ENCODE data around the gene ZDHHC7. TPM values are rescaled to one million over a fixed set of nuclear protein-coding genes. Genes with fewer than 3 reads are reported as not detected.

ZDHHC7 gene
- total RNA-seq, 1 donor from 2014 or later = 68.7 TPM

DNA sequence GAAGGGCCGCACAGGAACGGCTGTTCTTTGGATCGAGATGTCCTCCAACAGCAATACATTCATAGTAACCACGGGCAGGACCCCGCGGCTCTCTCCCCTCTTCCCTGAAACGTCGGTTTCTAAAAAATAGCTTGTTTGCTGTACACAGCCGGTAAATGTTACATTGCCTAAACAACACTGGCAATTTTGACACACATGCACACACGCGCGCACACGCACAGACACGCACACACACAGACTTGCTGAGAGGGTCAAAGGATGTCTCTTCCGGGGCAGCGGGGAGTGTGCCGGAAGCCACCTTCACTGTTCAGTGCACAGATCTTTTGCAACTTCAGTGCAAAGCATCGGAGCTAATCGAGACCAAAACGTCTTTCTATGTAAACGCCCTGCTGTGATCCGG, 35.8 kb downstream of the ZDHHC7 start:
- TF ChIP-seq, protein P1, sequence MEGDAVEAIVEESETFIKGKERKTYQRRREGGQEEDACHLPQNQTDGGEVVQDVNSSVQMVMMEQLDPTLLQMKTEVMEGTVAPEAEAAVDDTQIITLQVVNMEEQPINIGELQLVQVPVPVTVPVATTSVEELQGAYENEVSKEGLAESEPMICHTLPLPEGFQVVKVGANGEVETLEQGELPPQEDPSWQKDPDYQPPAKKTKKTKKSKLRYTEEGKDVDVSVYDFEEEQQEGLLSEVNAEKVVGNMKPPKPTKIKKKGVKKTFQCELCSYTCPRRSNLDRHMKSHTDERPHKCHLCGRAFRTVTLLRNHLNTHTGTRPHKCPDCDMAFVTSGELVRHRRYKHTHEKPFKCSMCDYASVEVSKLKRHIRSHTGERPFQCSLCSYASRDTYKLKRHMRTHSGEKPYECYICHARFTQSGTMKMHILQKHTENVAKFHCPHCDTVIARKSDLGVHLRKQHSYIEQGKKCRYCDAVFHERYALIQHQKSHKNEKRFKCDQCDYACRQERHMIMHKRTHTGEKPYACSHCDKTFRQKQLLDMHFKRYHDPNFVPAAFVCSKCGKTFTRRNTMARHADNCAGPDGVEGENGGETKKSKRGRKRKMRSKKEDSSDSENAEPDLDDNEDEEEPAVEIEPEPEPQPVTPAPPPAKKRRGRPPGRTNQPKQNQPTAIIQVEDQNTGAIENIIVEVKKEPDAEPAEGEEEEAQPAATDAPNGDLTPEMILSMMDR (IDR thresholded peaks at IDR 0.05; ENCODE audit: insufficient read depth, low read length, severe bottlenecking) = no peak
- no peak for DNase-seq (ENCODE audit: low read depth)
- H3K4me3 ChIP-seq (ENCODE audit: low read depth, low read length) = no peak overlapping the region
- no peaks in the 10 kb centered on the region for H3K27me3 ChIP-seq (ENCODE audit: control insufficient read depth, insufficient read depth, low read length)
- H3K36me3 ChIP-seq (ENCODE audit: control insufficient read depth, insufficient read depth, low read length) = peaks cover 26% of the 10 kb centered on the region
- FAIRE-seq = no peak

GRCh38 chr16:84975066-84975465, 36.3 kb downstream of the ZDHHC7 start:
- FAIRE-seq (no peak), DNase-seq (ENCODE audit: low read depth) (no peak)
- TF ChIP-seq, protein P1 (IDR thresholded peaks at IDR 0.05; ENCODE audit: insufficient read depth, low read length, severe bottlenecking) = no peak
- Histone ChIP-seq H3K36me3 (ENCODE audit: control insufficient read depth, insufficient read depth, low read length) (peaks cover 26% of the 10 kb centered on the region), H3K4me3 (ENCODE audit: low read depth, low read length) (no peak overlapping the region), H3K27me3 (ENCODE audit: control insufficient read depth, insufficient read depth, low read length) (no peaks in the 10 kb centered on the region)

DNA sequence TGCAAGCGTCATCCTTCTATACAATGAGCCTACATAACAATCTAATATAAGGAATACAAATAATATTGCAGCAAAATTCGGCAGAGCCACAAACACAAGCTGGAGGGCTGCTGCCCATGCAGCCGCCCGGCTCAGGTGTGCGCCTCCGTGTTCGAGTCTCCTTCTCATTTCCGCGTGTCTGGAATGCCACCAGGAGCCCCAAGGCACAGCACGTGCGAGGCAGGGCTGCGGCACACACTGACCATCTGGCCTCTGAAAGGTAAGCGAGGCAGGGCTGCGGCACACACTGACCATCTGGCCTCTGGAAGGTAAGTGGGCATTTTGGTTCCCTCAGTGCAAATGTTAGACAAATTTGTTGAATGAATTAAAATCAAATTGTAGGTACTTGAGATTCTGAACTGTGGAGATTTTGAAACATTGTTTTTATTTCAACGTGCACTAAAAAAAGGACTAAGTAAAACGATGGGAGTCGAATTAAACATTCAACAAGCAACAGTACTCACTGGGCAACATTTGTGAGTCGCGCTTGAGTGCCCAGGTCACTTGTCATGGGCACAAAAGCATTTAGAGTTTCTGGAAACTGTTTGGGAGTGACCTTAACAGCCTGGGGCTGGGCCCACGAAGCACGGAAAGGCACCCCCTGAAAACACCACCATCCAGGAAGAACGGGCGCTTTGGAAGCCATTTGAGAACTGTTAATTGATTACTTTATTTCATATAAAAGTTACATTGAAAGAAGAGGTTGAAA, 37.4 kb downstream of the ZDHHC7 start:
- FAIRE-seq = no peak
- peaks cover 26% of the 10 kb centered on the region for H3K36me3 ChIP-seq (ENCODE audit: control insufficient read depth, insufficient read depth, low read length)
- H3K4me3 ChIP-seq (ENCODE audit: low read depth, low read length) = no peak overlapping the region
- H3K27me3 ChIP-seq (ENCODE audit: control insufficient read depth, insufficient read depth, low read length) = no peaks in the 10 kb centered on the region
- DNase-seq (ENCODE audit: low read depth) = no peak
- TF ChIP-seq, protein P1 (IDR thresholded peaks at IDR 0.05; ENCODE audit: insufficient read depth, low read length, severe bottlenecking) = no peak

DNA sequence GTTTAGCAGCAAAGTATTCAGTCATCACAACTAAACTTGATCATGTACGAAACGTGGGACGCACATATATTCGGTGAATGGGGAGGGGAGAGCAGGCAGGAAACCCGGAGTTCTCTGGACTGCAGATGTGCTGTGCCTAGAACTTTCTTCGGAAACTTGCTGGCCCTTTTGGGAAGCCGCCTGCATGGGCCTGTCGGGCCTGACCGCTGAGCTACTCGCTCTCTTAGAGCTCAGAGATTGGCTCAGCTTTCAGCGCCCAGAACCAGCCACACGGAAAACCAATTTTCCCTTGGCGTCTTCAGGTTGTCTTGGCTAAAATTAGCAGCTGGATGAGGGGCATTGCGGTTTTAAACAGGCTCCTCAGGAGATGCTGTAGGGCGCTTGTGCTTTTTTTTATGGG, 38.1 kb downstream of the ZDHHC7 start:
- DNase-seq (ENCODE audit: low read depth) = no peak
- H3K27me3 ChIP-seq (ENCODE audit: control insufficient read depth, insufficient read depth, low read length) = no peaks in the 10 kb centered on the region
- H3K36me3 ChIP-seq (ENCODE audit: control insufficient read depth, insufficient read depth, low read length) = peaks cover 26% of the 10 kb centered on the region
- TF ChIP-seq, protein P1 (IDR thresholded peaks at IDR 0.05; ENCODE audit: insufficient read depth, low read length, severe bottlenecking) = no peak
- H3K4me3 ChIP-seq (ENCODE audit: low read depth, low read length) = no peak overlapping the region
- FAIRE-seq = no peak

- DNase-seq (ENCODE audit: low read depth) = peak; percentile 59
- H3K36me3 ChIP-seq (ENCODE audit: control insufficient read depth, insufficient read depth, low read length) = peaks cover 9% of the 10 kb centered on the region
- TF ChIP-seq, protein P1 (IDR thresholded peaks at IDR 0.05; ENCODE audit: insufficient read depth, low read length, severe bottlenecking) = peak; percentile 94
- no peak for FAIRE-seq
- no peak overlapping the region for H3K4me3 ChIP-seq (ENCODE audit: low read depth, low read length)
- no peaks in the 10 kb centered on the region for H3K27me3 ChIP-seq (ENCODE audit: control insufficient read depth, insufficient read depth, low read length)
These were observed 40.7 kb downstream of the ZDHHC7 start for GRCh38 chr16:84970447-84971127.

All from bronchial epithelial cell (primary cell).